Thyroid gland (tissue), 4 donors: ENCODE data around the gene STAT2. TPM values are rescaled to one million over a fixed set of nuclear protein-coding genes. Genes with fewer than 3 reads are reported as not detected.

Experiments
- DNase-seq, 2 donors: peaks; one replicate each; pipeline ENCODE4 v3.0.0-alpha.2; 2019
- H3K27ac ChIP-seq, 3 donors: fragments of 200-600 bp; sonication (generic); 1 replicate in 2 of 3; 2 replicates in 1 of 3; pipeline ENCODE4 v1.5.1; 2016 to 2019; ENCODE audit warnings: mild to moderate bottlenecking in 1 of 3, moderate library complexity in 1 of 3
- H3K27me3 ChIP-seq: fragments of 200-600 bp; sonication (generic); one replicate; pipeline ENCODE4 v1.5.1; 2019
- H3K36me3 ChIP-seq, 2 donors: fragments of 200-600 bp; sonication (generic); one replicate each; pipeline ENCODE4 v1.5.1; 2016 to 2019
- H3K4me1 ChIP-seq, 2 donors: fragments of 200-600 bp; sonication (generic); one replicate each; pipeline ENCODE4 v1.5.1; 2017 to 2019
- H3K4me3 ChIP-seq, 3 donors: fragments of 200-600 bp; sonication (generic); replicated peaks in 1 of 3; 1 replicate in 2 of 3; 2 replicates in 1 of 3; pipeline ENCODE4 v1.5.1; 2016; ENCODE audit warnings: mild to moderate bottlenecking in 1 of 3
- H3K9me3 ChIP-seq: fragments of 200-600 bp; sonication (generic); one replicate; pipeline ENCODE4 v1.5.1; 2017
- CTCF ChIP-seq, 6 experiments: fragments of 200-600 bp in 3 of 6; fragments of 450-650 bp in 3 of 6; sonication (generic) in 3 of 6; IDR thresholded peaks; one replicate each; pipeline ENCODE4 v1.5.1; 2016 to 2019; ENCODE audit warnings: antibody characterized with exemption in 6 of 6, mild to moderate bottlenecking in 2 of 6, inconsistent platforms in 1 of 6, moderate library complexity in 1 of 6
- POLR2A ChIP-seq, 2 donors: fragments of 450-650 bp; IDR thresholded peaks; one replicate each; pipeline ENCODE4 v1.6.1; 2017; ENCODE audit warnings: antibody characterized with exemption in 2 of 2, mild to moderate bottlenecking in 2 of 2, moderate library complexity in 1 of 2
- WGBS, 2 donors: methylation state at CpG; one replicate each; pipeline ENCODE4 v1.1.5; 2017; 5-methylcytosine and 5-hydroxymethylcytosine counted together
- intact Hi-C: fragments of 100-400 bp; cut with DNase I; formaldehyde crosslinking; loops from one replicate; pipeline ENCODE4 v1.15.1; 2023
- total RNA-seq, 4 donors: library from RNA; depleted of rRNA; stranded (reverse); fragments of >200 nt; gene quantifications; one replicate each; pipeline ENCODE4 v1.2.3, GENCODE V29; 2016

The STAT2 gene
- total RNA-seq, 4 donors from 2014 or later, result 121 to 166 (median 146) TPM

GRCh38 chr12:56315249-56315621 lies 44.7 kb downstream of the STAT2 start:
- no peak for TF ChIP-seq CTCF (IDR thresholded peaks at IDR 0.05)
- TF ChIP-seq POLR2A (IDR thresholded peaks at IDR 0.05), result no peak
- peak overlapping the region; percentile 51 to 94 (median 86) for H3K4me3 ChIP-seq
- H3K4me1 ChIP-seq, result peaks cover 9 to 17% of the 10 kb centered on the region in 2 donors
- WGBS, 2 donors, result 0 to 2% methylated on average over 5 to 7 of the region's 11 CpGs
- H3K27me3 ChIP-seq, result no peaks in the 10 kb centered on the region
- peaks cover 17 to 29% of the 10 kb centered on the region in 2 donors for H3K36me3 ChIP-seq
- peak overlapping the region; percentile 84 to 89 (median 85) for H3K27ac ChIP-seq
- no peaks in the 10 kb centered on the region for H3K9me3 ChIP-seq
- no peak for DNase-seq
- intact Hi-C loops, result loop anchor here (5.0 kb wide), 1 partner anchor 37 kb away; no protein-coding TSS in a partner anchor

GRCh38 chr12:56311003-56311402 lies 48.9 kb downstream of the STAT2 start:
- peaks cover 15% of the 10 kb centered on the region in 2 donors for H3K36me3 ChIP-seq
- DNase-seq, result no peak
- H3K4me3 ChIP-seq, result no peak overlapping the region
- no peaks in the 10 kb centered on the region for H3K9me3 ChIP-seq
- intact Hi-C loops, result no loop called here
- WGBS, 2 donors, result 92 to 97% methylated on average over 12 of the region's 12 CpGs
- no peaks in the 10 kb centered on the region for H3K27me3 ChIP-seq
- peaks cover 9 to 11% of the 10 kb centered on the region in 2 donors for H3K4me1 ChIP-seq
- no peak overlapping the region for H3K27ac ChIP-seq
- no peak for TF ChIP-seq CTCF (IDR thresholded peaks at IDR 0.05)
- TF ChIP-seq POLR2A (IDR thresholded peaks at IDR 0.05), result no peak

- 92 to 94% methylated on average over 3 of the region's 3 CpGs for WGBS, 2 donors
- Histone ChIP-seq H3K9me3 (no peaks in the 10 kb centered on the region), H3K27me3 (no peaks in the 10 kb centered on the region), H3K27ac (no peak overlapping the region), H3K36me3 (peaks cover 15 to 19% of the 10 kb centered on the region in 2 donors), H3K4me3 (no peak overlapping the region), H3K4me1 (no peaks in the 10 kb centered on the region)
- DNase-seq, result no peak
- TF ChIP-seq POLR2A (IDR thresholded peaks at IDR 0.05) (no peak), CTCF (IDR thresholded peaks at IDR 0.05) (no peak)
- intact Hi-C loops, result no loop called here
These were observed 51.2 kb downstream of the STAT2 start for GRCh38 chr12:56308714-56309113.

DNA sequence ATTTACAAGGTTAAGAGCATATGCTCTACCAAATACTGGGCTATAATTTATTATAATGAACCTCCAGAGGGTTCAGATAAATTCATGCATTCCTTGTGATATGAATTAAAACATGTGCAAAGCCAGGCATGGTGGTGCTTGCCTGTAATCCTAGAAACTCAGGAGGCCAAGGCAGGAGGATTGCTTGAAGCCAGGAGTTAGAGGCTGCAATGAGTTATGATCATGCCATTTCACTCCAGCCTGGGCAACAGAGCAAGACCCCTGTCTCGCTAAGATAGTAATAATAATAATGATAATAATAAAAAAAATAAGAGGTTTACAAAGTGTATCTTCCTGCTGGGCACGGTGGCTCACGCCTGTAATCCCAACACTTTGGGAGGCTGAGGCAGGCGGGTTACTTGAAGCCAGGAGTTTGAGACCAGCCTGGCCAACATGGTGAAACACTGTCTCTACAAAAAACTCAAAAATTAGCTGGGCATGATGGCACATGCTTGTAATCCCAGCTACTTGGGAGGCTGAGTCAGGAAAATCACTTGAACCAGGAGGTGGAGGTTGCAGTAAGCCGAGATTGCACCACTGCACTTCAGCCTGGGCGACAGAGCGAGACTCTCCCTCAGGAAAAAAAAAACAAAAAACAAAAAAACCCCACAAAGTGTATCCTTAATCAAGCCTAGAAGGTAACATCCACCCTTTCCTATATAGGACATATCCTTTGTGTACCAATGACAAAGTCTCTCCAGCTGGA lies 52.5 kb downstream of the STAT2 start:
- TF ChIP-seq POLR2A (IDR thresholded peaks at IDR 0.05), result no peak
- TF ChIP-seq CTCF (IDR thresholded peaks at IDR 0.05), result no peak
- no peak overlapping the region for H3K27ac ChIP-seq
- peaks cover 12 to 15% of the 10 kb centered on the region in 2 donors for H3K36me3 ChIP-seq
- no peak overlapping the region for H3K4me3 ChIP-seq
- H3K27me3 ChIP-seq, result no peaks in the 10 kb centered on the region
- peaks cover 5 to 7% of the 10 kb centered on the region in 2 donors for H3K4me1 ChIP-seq
- intact Hi-C loops, result no loop called here
- H3K9me3 ChIP-seq, result no peaks in the 10 kb centered on the region
- 90 to 94% methylated on average over 7 of the region's 7 CpGs for WGBS, 2 donors
- peak in 1 of 2 donors; percentile 18 for DNase-seq

DNA sequence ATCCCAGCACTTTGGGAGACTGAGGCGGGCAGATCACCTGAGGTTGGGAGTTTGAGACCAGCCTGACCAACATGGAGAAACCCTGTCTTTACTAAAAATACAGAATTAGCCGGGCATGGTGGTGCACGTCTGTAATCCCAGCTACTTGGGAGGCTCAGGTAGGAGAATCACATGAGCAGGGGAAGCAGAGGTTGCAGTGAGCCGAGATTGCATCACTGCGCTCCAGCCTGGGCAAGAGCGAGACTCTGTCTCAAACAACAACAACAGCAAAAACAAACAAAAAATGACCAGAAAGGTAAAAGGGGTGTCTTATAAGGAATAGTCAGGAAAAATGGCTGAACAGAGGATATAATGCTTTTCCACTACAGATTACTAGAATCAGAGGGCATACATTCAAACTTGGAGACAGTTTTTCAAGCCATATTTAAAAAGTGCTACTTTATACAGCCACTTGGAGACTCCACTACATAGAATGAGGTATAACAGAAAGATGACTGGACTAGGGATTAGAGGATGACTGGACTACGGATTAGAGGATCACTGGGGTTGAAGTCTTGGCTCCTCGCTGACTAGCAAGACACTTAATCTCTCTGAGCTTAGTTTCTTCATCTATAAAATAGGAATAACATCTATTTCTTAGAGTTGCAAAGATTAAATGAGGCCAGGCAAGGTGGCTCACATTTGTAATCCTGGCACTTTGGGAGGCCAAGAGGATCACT lies 54.9 kb downstream of the STAT2 start:
- Histone ChIP-seq H3K27ac (no peak overlapping the region), H3K9me3 (no peaks in the 10 kb centered on the region), H3K36me3 (peaks cover 4 to 9% of the 10 kb centered on the region in 2 donors), H3K27me3 (no peaks in the 10 kb centered on the region), H3K4me3 (no peak overlapping the region), H3K4me1 (peaks cover 20 to 23% of the 10 kb centered on the region in 2 donors)
- WGBS, 2 donors, result 92 to 93% methylated on average over 8 of the region's 8 CpGs
- no peak for DNase-seq
- intact Hi-C loops, result no loop called here
- no peak for TF ChIP-seq POLR2A (IDR thresholded peaks at IDR 0.05)
- no peak for TF ChIP-seq CTCF (IDR thresholded peaks at IDR 0.05)
